ENCODE measurements around the gene AP2A2. TPM values are rescaled to one million over a fixed set of nuclear protein-coding genes. Genes with fewer than 3 reads are reported as not detected.
A peak's percentile ranks its signal among the peaks of the same experiment; 100 is the strongest.

Gene AP2A2
- total RNA-seq, 4 donors from 2014 or later = 49.5 to 82.6 (median 72.2) TPM

- Histone ChIP-seq H3K4me1 (peaks cover 47 to 80% (median 74%) of the 10 kb centered on the region in 4 donors), H3K9me3 (no peaks in the 10 kb centered on the region), H3K27me3 (no peaks in the 10 kb centered on the region), H3K27ac (replicated peaks in 1 of 4) (peak overlapping the region; percentile 19 to 63 (median 54)), H3K4me3 (no peak overlapping the region), H3K36me3 (peaks cover 0 to 7% (median 5%) of the 10 kb centered on the region in 4 donors)
- 55% methylated on average over 4 of the region's 4 CpGs for WGBS
- intact Hi-C loops (cut with DNase I) = no loop called here
- no peak for DNase-seq (ENCODE audit: extremely low spot score)
- TF ChIP-seq POLR2AphosphoS5 (IDR thresholded peaks at IDR 0.05) (peak; percentile 32 to 44), EP300 (IDR thresholded peaks at IDR 0.05) (no peak)
Measured at GRCh38 chr11:932435-932834, 6.8 kb downstream of the AP2A2 start.

GRCh38 chr11:933142-933851 lies 7.6 kb downstream of the AP2A2 start:
- H3K27ac ChIP-seq (replicated peaks in 1 of 4) = peak overlapping the region; percentile 19 to 63 (median 54)
- no peaks in the 10 kb centered on the region for H3K9me3 ChIP-seq
- TF ChIP-seq POLR2A (IDR thresholded peaks at IDR 0.05; ENCODE audit: low read depth) (no peak), EP300 (IDR thresholded peaks at IDR 0.05) (no peak), CTCF (IDR thresholded peaks at IDR 0.05) (no peak), POLR2AphosphoS5 (IDR thresholded peaks at IDR 0.05) (no peak)
- DNase-seq (ENCODE audit: extremely low spot score) = no peak
- intact Hi-C loops (cut with DNase I) = no loop called here
- H3K27me3 ChIP-seq = no peaks in the 10 kb centered on the region
- peaks cover 53 to 78% (median 69%) of the 10 kb centered on the region in 4 donors for H3K4me1 ChIP-seq
- peaks cover 0 to 7% (median 2%) of the 10 kb centered on the region in 4 donors for H3K36me3 ChIP-seq
- 40% methylated on average over 14 of the region's 14 CpGs for WGBS
- H3K4me3 ChIP-seq = peak overlapping the region in 2 of 4 donors; percentile 4 to 10

GRCh38 chr11:933936-934335 lies 8.3 kb downstream of the AP2A2 start:
- peaks cover 50 to 78% (median 66%) of the 10 kb centered on the region in 4 donors for H3K4me1 ChIP-seq
- peak overlapping the region in 2 of 4 donors; percentile 4 to 10 for H3K4me3 ChIP-seq
- DNase-seq (ENCODE audit: extremely low spot score) = no peak
- H3K36me3 ChIP-seq = peaks cover 0 to 5% (median 2%) of the 10 kb centered on the region in 4 donors
- no peaks in the 10 kb centered on the region for H3K27me3 ChIP-seq
- peak overlapping the region; percentile 19 to 63 (median 54) for H3K27ac ChIP-seq (replicated peaks in 1 of 4)
- no peaks in the 10 kb centered on the region for H3K9me3 ChIP-seq
- no peak for TF ChIP-seq EP300 (IDR thresholded peaks at IDR 0.05)
- TF ChIP-seq POLR2A (IDR thresholded peaks at IDR 0.05; ENCODE audit: low read depth) = no peak
- TF ChIP-seq CTCF (IDR thresholded peaks at IDR 0.05) = no peak
- TF ChIP-seq POLR2AphosphoS5 (IDR thresholded peaks at IDR 0.05) = no peak
- 83% methylated on average over 7 of the region's 7 CpGs for whole genome bisulfite sequencing
- intact Hi-C loops (cut with DNase I) = no loop called here

- intact Hi-C loops (cut with DNase I) = no loop called here
- H3K27me3 ChIP-seq = no peaks in the 10 kb centered on the region
- no peak for DNase-seq (ENCODE audit: extremely low spot score)
- 69% methylated on average over 6 of the region's 6 CpGs for WGBS
- H3K4me3 ChIP-seq = no peak overlapping the region
- no peak for TF ChIP-seq CTCF (IDR thresholded peaks at IDR 0.05)
- TF ChIP-seq POLR2A (IDR thresholded peaks at IDR 0.05; ENCODE audit: low read depth) = no peak
- H3K27ac ChIP-seq (replicated peaks in 1 of 4) = peak overlapping the region in 2 of 4 donors; percentile 4 to 19
- H3K9me3 ChIP-seq = no peaks in the 10 kb centered on the region
- H3K36me3 ChIP-seq = peaks cover 0 to 3% (median 0%) of the 10 kb centered on the region in 4 donors
- peaks cover 46 to 78% (median 63%) of the 10 kb centered on the region in 4 donors for H3K4me1 ChIP-seq
Measured at GRCh38 chr11:934527-934926, 8.9 kb downstream of the AP2A2 start.

- peaks cover 46 to 79% (median 62%) of the 10 kb centered on the region in 4 donors for H3K4me1 ChIP-seq
- H3K27ac ChIP-seq (replicated peaks in 1 of 4) = no peak overlapping the region
- no peak for DNase-seq (ENCODE audit: extremely low spot score)
- TF ChIP-seq POLR2A (IDR thresholded peaks at IDR 0.05; ENCODE audit: low read depth) (no peak), POLR2AphosphoS5 (IDR thresholded peaks at IDR 0.05) (no peak), EP300 (IDR thresholded peaks at IDR 0.05) (no peak)
- intact Hi-C loops (cut with DNase I) = no loop called here
- WGBS = 100% methylated on average over 3 of the region's 3 CpGs
- peaks cover 0 to 3% (median 0%) of the 10 kb centered on the region in 4 donors for H3K36me3 ChIP-seq
- no peaks in the 10 kb centered on the region for H3K9me3 ChIP-seq
- no peak overlapping the region for H3K4me3 ChIP-seq
- H3K27me3 ChIP-seq = no peaks in the 10 kb centered on the region
Measured at GRCh38 chr11:936199-936598, 10.5 kb downstream of the AP2A2 start.
